OCI-LY1 (cell line): ENCODE data around the gene FMN1.

ENCODE experiments used
- H2AFZ ChIP-seq: fragments of 200-600 bp; sonication (generic), shearing (Covaris generic); 2 replicates; pipeline ENCODE4 v1.6.0; 2014; ENCODE audit warnings: antibody characterized with exemption, mild to moderate bottlenecking, low read length
- H3F3A ChIP-seq: fragments of 200-600 bp; sonication (generic), shearing (Covaris generic); 2 replicates; pipeline ENCODE4 v1.6.0; 2014; ENCODE audit warnings: mild to moderate bottlenecking, antibody characterized with exemption, low read length, moderate library complexity; ENCODE audit not compliant: insufficient read depth
- H3K27ac ChIP-seq: fragments of 200-600 bp; sonication (generic); 2 replicates; pipeline ENCODE4 v1.5.1; 2014; ENCODE audit warnings: low read length, mixed run types, mild to moderate bottlenecking, low read depth; ENCODE audit not compliant: poor library complexity, severe bottlenecking
- H3K27me3 ChIP-seq: fragments of 200-600 bp; sonication (generic); 2 replicates; pipeline ENCODE4 v1.6.0; 2014; ENCODE audit warnings: antibody characterized with exemption, mild to moderate bottlenecking, low read length, moderate library complexity; ENCODE audit not compliant: insufficient read depth
- H3K36me3 ChIP-seq: fragments of 200-600 bp; sonication (generic); 2 replicates; pipeline ENCODE4 v1.6.1; 2014; ENCODE audit warnings: mild to moderate bottlenecking, antibody characterized with exemption, low read length, moderate library complexity, mixed read lengths; ENCODE audit not compliant: insufficient read depth
- H3K4me1 ChIP-seq: fragments of 200-600 bp; sonication (generic); 2 replicates; pipeline ENCODE4 v1.5.1; 2014; ENCODE audit warnings: mild to moderate bottlenecking, low read length, moderate library complexity; ENCODE audit not compliant: insufficient read depth, severe bottlenecking
- H3K4me2 ChIP-seq: fragments of 200-600 bp; sonication (generic), shearing (Covaris generic); 2 replicates; pipeline ENCODE4 v1.6.1; 2014; ENCODE audit warnings: low read length
- H3K4me3 ChIP-seq: fragments of 200-600 bp; sonication (generic); 2 replicates; pipeline ENCODE4 v1.5.1; 2014; ENCODE audit warnings: low read length, low read depth, mild to moderate bottlenecking, mixed read lengths; ENCODE audit not compliant: poor library complexity, severe bottlenecking
- H3K79me2 ChIP-seq: fragments of 200-600 bp; shearing (Covaris generic); 2 replicates; pipeline ENCODE4 v1.6.1; 2016; ENCODE audit warnings: mixed run types, low read length, mixed read lengths; ENCODE audit not compliant: insufficient read depth
- H3K9ac ChIP-seq: fragments of 200-600 bp; sonication (generic), shearing (Covaris generic); 2 replicates; pipeline ENCODE4 v1.6.1; 2014; ENCODE audit warnings: mild to moderate bottlenecking, low read length, mixed read lengths
- H3K9me2 ChIP-seq: fragments of 200-600 bp; sonication (generic), shearing (Covaris generic); 2 replicates; pipeline ENCODE4 v1.6.1; 2014; ENCODE audit warnings: low read depth, mild to moderate bottlenecking, low read length, mixed read lengths
- H3K9me3 ChIP-seq: fragments of 200-600 bp; shearing (Covaris generic); 2 replicates; pipeline ENCODE4 v1.6.1; 2014; ENCODE audit warnings: low read length, mixed read lengths
- H4K20me1 ChIP-seq: fragments of 200-600 bp; sonication (generic), shearing (Covaris generic); 2 replicates; pipeline ENCODE4 v1.6.0; 2016; ENCODE audit warnings: mild to moderate bottlenecking, low read length; ENCODE audit not compliant: insufficient read depth
- EZH2 ChIP-seq: fragments of 200-600 bp; sonication (generic), shearing (Covaris generic); IDR thresholded peaks from 2 replicates; pipeline ENCODE4 v1.8.0; 2017; ENCODE audit warnings: borderline replicate concordance, mixed run types, mild to moderate bottlenecking, antibody characterized with exemption, low read length, moderate library complexity, mixed read lengths
- TF ChIP-seq, protein P1 (sequence below): fragments of 200-600 bp; sonication (generic), shearing (Covaris generic); IDR thresholded peaks from 2 replicates; pipeline ENCODE4 v1.5.1; 2017; ENCODE audit warnings: mild to moderate bottlenecking, antibody characterized with exemption, low read length, moderate library complexity, mixed read lengths

FMN1 gene

DNA sequence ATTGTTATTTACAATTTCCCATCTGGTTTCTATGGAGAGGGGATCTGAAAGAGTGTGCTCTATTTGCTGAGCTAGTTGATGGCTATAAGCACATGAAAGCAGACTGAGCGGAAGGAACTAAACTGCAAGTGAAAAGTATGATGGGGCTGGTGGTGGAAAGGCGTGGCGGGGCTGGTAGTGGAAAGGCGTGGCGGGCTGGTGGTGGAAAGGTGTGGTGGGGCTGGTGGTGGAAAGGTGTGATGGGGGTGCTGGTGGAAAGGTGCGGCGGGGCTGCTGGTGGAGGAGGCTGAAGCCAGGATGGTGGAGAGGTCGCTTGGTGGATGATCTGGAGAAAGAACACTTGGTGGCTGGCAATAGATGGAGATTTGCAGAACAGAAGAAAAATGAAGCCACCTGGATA lies 136.7 kb downstream of the FMN1 start:
- H3K9me3 ChIP-seq = no peaks in the 10 kb centered on the region
- no peaks in the 10 kb centered on the region for H3K9me2 ChIP-seq
- no peak overlapping the region for H3K4me2 ChIP-seq
- no peaks in the 10 kb centered on the region for H3K79me2 ChIP-seq
- H3K4me3 ChIP-seq = no peak overlapping the region
- no peak overlapping the region for H2AFZ ChIP-seq
- H3K27me3 ChIP-seq = no peaks in the 10 kb centered on the region
- TF ChIP-seq, protein P1, sequence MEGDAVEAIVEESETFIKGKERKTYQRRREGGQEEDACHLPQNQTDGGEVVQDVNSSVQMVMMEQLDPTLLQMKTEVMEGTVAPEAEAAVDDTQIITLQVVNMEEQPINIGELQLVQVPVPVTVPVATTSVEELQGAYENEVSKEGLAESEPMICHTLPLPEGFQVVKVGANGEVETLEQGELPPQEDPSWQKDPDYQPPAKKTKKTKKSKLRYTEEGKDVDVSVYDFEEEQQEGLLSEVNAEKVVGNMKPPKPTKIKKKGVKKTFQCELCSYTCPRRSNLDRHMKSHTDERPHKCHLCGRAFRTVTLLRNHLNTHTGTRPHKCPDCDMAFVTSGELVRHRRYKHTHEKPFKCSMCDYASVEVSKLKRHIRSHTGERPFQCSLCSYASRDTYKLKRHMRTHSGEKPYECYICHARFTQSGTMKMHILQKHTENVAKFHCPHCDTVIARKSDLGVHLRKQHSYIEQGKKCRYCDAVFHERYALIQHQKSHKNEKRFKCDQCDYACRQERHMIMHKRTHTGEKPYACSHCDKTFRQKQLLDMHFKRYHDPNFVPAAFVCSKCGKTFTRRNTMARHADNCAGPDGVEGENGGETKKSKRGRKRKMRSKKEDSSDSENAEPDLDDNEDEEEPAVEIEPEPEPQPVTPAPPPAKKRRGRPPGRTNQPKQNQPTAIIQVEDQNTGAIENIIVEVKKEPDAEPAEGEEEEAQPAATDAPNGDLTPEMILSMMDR = no peak
- TF ChIP-seq EZH2 = no peak
- no peaks in the 10 kb centered on the region for H3K4me1 ChIP-seq
- no peak overlapping the region for H3K27ac ChIP-seq
- H3K9ac ChIP-seq = no peak overlapping the region
- no peaks in the 10 kb centered on the region for H4K20me1 ChIP-seq
- H3F3A ChIP-seq = no peaks in the 10 kb centered on the region
- no peaks in the 10 kb centered on the region for H3K36me3 ChIP-seq

DNA sequence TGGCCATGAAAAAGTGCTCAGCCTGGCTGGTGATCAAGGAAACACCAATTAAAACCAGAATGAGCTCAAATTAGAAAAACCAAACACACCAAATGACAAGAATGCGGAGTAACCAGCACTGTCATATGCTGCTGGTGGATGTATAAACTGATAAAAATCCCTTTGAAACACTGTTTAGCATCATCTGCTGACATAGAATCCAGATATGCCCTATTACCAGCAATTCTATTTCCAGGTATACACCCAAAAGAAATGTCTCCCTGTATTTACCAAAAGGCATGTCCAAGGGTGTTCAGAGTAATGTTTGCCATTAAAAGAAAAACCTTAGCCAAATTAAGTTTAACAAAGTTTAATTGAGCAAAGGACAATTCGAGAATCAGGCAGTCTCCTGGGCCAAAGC lies 138.6 kb downstream of the FMN1 start:
- Histone ChIP-seq H3K27me3 (no peaks in the 10 kb centered on the region), H3K79me2 (no peaks in the 10 kb centered on the region), H3K9me3 (no peaks in the 10 kb centered on the region), H3F3A (no peaks in the 10 kb centered on the region), H3K4me2 (no peak overlapping the region), H4K20me1 (no peaks in the 10 kb centered on the region), H3K4me3 (no peak overlapping the region), H3K27ac (no peak overlapping the region), H3K36me3 (no peaks in the 10 kb centered on the region), H3K4me1 (no peaks in the 10 kb centered on the region), H2AFZ (no peak overlapping the region), H3K9ac (no peak overlapping the region), H3K9me2 (no peaks in the 10 kb centered on the region)
- TF ChIP-seq, protein P1 = no peak
- no peak for TF ChIP-seq EZH2

DNA sequence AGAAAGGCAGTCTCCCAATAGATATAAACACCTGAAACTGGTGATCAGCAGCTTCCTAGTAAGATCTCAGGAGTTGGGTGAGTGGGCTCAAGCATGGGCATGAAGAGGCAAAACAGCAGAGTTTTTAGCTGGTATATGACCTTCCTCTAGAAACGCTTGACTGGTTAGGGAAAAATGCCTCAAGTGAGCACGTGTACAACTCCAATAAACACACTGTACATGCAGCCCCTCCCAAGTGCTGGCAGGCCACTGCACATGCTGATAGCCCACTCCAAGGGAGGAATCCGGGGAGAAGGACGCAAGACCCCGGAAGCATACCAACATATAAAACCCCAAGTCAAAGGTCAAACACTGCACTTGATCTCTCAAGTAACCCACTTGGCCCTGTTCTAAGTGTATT lies 143.0 kb downstream of the FMN1 start:
- Histone ChIP-seq H3K79me2 (no peaks in the 10 kb centered on the region), H3F3A (no peaks in the 10 kb centered on the region), H4K20me1 (no peaks in the 10 kb centered on the region), H3K4me1 (no peaks in the 10 kb centered on the region), H3K9ac (no peak overlapping the region), H2AFZ (no peak overlapping the region), H3K36me3 (no peaks in the 10 kb centered on the region), H3K4me2 (no peak overlapping the region), H3K27me3 (no peaks in the 10 kb centered on the region), H3K4me3 (no peak overlapping the region), H3K27ac (no peak overlapping the region), H3K9me3 (0 out of 2 replicates have a peak, but pooled peaks cover 5% of the 10 kb centered on the region), H3K9me2 (no peaks in the 10 kb centered on the region)
- TF ChIP-seq EZH2 = no peak
- TF ChIP-seq, protein P1 = no peak
